Transverse colon (tissue), 3 donors: ENCODE measurements around the gene SLC9A1.
"Not testable (repeated sequence)": the region's sequence is repeated elsewhere in the genome, so short reads cannot be mapped to it uniquely, and the experiment has no call there.

Experiments
- CTCF ChIP-seq, 5 experiments: fragments of 200-600 bp in 3 of 5; fragments of 450-650 bp in 2 of 5; sonication (generic) in 3 of 5; IDR thresholded peaks; 1 replicate in 2 of 5; 2 replicates in 3 of 5; pipeline ENCODE4 v1.5.1; 2016 to 2017; ENCODE audit warnings: antibody characterized with exemption in 5 of 5, inconsistent platforms in 3 of 5, mild to moderate bottlenecking in 2 of 5, moderate library complexity in 1 of 5
- POLR2A ChIP-seq: fragments of 450-650 bp; IDR thresholded peaks from one replicate; pipeline ENCODE4 v1.6.1; 2016; ENCODE audit warnings: antibody characterized with exemption, mild to moderate bottlenecking, moderate library complexity

GRCh38 chr1:27172992-27173391 lies 18.1 kb upstream of the SLC9A1 start:
- TF ChIP-seq POLR2A; CTCF (IDR thresholded peaks at IDR 0.05): not testable (repeated sequence)
